Neural crest cell (in vitro differentiated cells): ENCODE data around the gene TSSK2. TPM values are rescaled to one million over a fixed set of nuclear protein-coding genes. Genes with fewer than 3 reads are reported as not detected.
"Not testable (repeated sequence)": the region's sequence is repeated elsewhere in the genome, so short reads cannot be mapped to it uniquely, and the experiment has no call there.

ENCODE experiments used
- DNase-seq: peaks from one replicate; pipeline ENCODE4 v3.0.0; 2021; ENCODE audit warnings: low read depth, mixed read lengths, low spot score
- H3K27ac Mint-ChIP-seq: one replicate; pipeline ENCODE4 v1.8.0; 2021; ENCODE audit warnings: mild to moderate bottlenecking, mixed read lengths; ENCODE audit not compliant: unreplicated experiment
- H3K27me3 Mint-ChIP-seq: 2 replicates; pipeline ENCODE4 v1.8.0; 2021; ENCODE audit warnings: low read depth, mild to moderate bottlenecking, mixed read lengths
- H3K36me3 Mint-ChIP-seq: 2 replicates; pipeline ENCODE4 v1.8.0; 2021; ENCODE audit warnings: low read depth, mild to moderate bottlenecking, mixed read lengths
- H3K4me1 Mint-ChIP-seq: 2 replicates; pipeline ENCODE4 v1.8.0; 2021; ENCODE audit warnings: mixed read lengths
- H3K4me3 Mint-ChIP-seq: one replicate; pipeline ENCODE4 v1.8.0; 2021; ENCODE audit warnings: mild to moderate bottlenecking, mixed read lengths
- H3K9me3 Mint-ChIP-seq: 2 replicates; pipeline ENCODE4 v1.8.0; 2021; ENCODE audit warnings: mixed read lengths
- CTCF ChIP-seq: fragments of 200-600 bp; sonication (generic); conservative IDR thresholded peaks from 2 replicates; pipeline ENCODE4 v1.5.0; 2021; ENCODE audit warnings: antibody characterized with exemption, mild to moderate bottlenecking
- long read RNA-seq: library from polyadenylated mRNA; unstranded; transcript quantifications from one replicate; pipeline ENCODE4 v2.0.0, GENCODE V29; 2020
- total RNA-seq: library from RNA; stranded (reverse); gene quantifications from 2 replicates; pipeline ENCODE4 v1.2.1, GENCODE V29; 2021

The TSSK2 gene
- not detected in 2 replicates for total RNA-seq
- long read RNA-seq = 0 reads

DNA sequence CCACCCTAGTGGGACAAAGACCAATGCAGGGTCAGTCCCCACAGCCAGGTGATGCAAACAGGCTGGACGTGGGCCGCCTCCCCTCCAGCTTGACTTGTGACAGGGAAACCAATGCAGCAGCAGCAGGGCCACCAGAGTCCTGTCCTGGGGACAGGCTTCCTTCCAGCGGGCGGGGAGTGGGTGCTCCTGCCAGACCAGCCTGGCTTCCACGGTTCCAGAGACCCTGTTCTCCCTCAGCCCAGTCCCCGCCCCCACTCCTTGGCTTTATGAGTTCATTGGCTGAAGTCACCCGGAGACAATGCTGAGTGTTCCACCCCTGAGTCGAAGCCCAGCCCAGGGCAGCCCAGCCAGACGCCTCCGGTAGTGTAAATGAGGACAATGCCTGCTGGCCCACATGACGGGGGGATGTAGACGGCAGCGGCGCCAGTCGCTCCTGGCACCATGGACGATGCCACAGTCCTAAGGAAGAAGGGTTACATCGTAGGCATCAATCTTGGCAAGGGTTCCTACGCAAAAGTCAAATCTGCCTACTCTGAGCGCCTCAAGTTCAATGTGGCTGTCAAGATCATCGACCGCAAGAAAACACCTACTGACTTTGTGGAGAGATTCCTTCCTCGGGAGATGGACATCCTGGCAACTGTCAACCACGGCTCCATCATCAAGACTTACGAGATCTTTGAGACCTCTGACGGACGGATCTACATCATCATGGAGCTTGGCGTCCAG lies at the start of gene TSSK2:
Gene TSSK2, plus strand, starts transcription at position 350 of the 726 bp plus-strand sequence. Its CDS starts 92 bp downstream, at position 442.
- no peaks in the 10 kb centered on the region for H3K4me1 Mint-ChIP-seq

DNA sequence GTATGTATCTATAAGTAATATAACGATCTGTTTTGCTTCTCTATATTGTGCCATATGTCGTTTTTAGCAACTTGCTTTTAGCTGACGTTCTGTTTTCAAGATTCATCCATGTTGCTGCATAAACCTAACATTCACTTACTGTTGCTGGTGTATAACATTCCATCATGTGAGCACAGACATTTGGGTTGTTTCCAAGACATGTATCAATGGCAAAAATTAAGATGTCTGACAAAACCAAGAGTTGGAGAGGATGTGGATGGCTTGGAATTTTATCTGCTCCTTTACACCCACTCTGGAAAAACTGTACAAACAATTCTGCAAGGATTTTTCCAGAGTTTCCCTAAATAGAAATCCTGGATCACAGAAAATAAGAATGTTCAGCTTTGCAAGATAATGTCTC lies 49.8 kb upstream of the TSSK2 start:
- DNase-seq = no peak
- H3K27ac Mint-ChIP-seq = no peak overlapping the region
- no peak overlapping the region for H3K4me3 Mint-ChIP-seq
- H3K36me3 Mint-ChIP-seq = peaks cover 6% of the 10 kb centered on the region
- H3K4me1 Mint-ChIP-seq = peaks cover 13% of the 10 kb centered on the region
- H3K27me3 Mint-ChIP-seq = no peaks in the 10 kb centered on the region
- H3K9me3 Mint-ChIP-seq = no peaks in the 10 kb centered on the region
- TF ChIP-seq CTCF = no peak

More for the DNA sequence above, at the start of gene TSSK2:
- Mint-ChIP-seq H3K4me3 (no peak within 1 kb of the TSS), H3K27ac (no peak within 1 kb of the TSS), H3K27me3 (no peaks in the 10 kb centered on the region), H3K36me3 (peaks cover 6% of the 10 kb centered on the region), H3K9me3 (no peaks in the 10 kb centered on the region)
- no peak for DNase-seq
- no peak for TF ChIP-seq CTCF

DNA sequence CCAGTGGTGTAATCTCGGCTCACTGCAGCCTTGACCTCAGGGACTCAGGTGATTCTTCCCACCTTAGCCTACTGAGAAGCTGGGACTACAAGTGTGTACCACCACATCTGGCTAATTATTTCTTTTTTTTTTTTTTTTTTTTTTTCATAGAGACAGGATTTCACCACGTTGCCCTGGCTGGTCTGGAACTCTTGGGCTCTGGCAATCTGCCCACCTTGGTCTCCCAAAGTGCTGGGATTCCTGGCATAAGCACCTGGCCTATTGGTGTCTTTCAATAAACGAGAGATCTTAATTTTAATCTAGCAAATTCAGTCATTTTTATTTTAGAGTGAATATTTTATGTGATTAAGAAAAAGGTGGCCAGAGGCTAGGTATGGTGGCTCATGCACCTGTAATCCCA lies 49.0 kb upstream of the TSSK2 start:
- TF ChIP-seq CTCF = no peak
- no peak for DNase-seq
- no peaks in the 10 kb centered on the region for H3K9me3 Mint-ChIP-seq

GRCh38 chr22:19082793-19083192 lies 48.3 kb upstream of the TSSK2 start:
- H3K36me3 Mint-ChIP-seq = peaks cover 6% of the 10 kb centered on the region
- TF ChIP-seq CTCF = no peak
- no peaks in the 10 kb centered on the region for H3K9me3 Mint-ChIP-seq
- H3K27ac Mint-ChIP-seq = no peak overlapping the region
- no peaks in the 10 kb centered on the region for H3K27me3 Mint-ChIP-seq
- no peak for DNase-seq
- no peak overlapping the region for H3K4me3 Mint-ChIP-seq
- H3K4me1 Mint-ChIP-seq = peaks cover 21% of the 10 kb centered on the region

More for the DNA sequence above, 49.0 kb upstream of the TSSK2 start:
- H3K27ac Mint-ChIP-seq = no peak overlapping the region
- no peaks in the 10 kb centered on the region for H3K27me3 Mint-ChIP-seq
- peaks cover 6% of the 10 kb centered on the region for H3K36me3 Mint-ChIP-seq
- no peak overlapping the region for H3K4me3 Mint-ChIP-seq
- H3K4me1 Mint-ChIP-seq = peaks cover 19% of the 10 kb centered on the region

- H3K36me3 Mint-ChIP-seq = peaks cover 14% of the 10 kb centered on the region
- H3K9me3 Mint-ChIP-seq = not testable (repeated sequence)
These were observed 47.0 kb upstream of the TSSK2 start for GRCh38 chr22:19084126-19084525.

DNA sequence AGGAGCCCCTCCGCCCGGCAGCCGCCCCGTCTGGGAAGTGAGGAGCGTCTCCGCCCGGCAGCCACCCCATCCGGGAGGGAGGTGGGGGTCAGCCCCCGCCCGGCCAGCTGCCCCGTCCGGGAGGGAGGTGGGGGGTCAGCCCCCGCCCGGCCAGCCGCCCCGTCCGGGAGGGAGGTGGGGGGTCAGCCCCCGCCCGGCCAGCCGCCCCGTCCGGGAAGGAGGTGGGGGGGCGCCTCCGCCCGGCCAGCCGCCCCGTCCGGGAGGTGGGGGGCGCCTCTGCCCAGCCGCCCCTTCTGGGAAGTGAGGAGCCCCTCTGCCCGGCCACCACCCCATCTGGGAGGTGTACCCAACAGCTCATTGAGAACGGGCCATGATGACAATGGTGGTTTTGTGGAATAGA lies 46.5 kb upstream of the TSSK2 start:
- DNase-seq, H3K27me3 Mint-ChIP-seq, H3K27ac Mint-ChIP-seq, H3K9me3 Mint-ChIP-seq, H3K4me3 Mint-ChIP-seq: not testable (repeated sequence)
- Mint-ChIP-seq H3K36me3 (peaks cover 14% of the 10 kb centered on the region), H3K4me1 (peaks cover 31% of the 10 kb centered on the region)

More at GRCh38 chr22:19084126-19084525, 47.0 kb upstream of the TSSK2 start:
- not testable (repeated sequence) for DNase-seq, H3K27me3 Mint-ChIP-seq, H3K4me3 Mint-ChIP-seq, H3K27ac Mint-ChIP-seq
- peaks cover 31% of the 10 kb centered on the region for H3K4me1 Mint-ChIP-seq
